ENCODE measurements around the gene MINDY4. TPM values are rescaled to one million over a fixed set of nuclear protein-coding genes. Genes with fewer than 3 reads are reported as not detected.

Gene MINDY4
- total and polyA plus RNA-seq, 2 donors (not counting 1 experiment from before 2014, with no cell fraction given) = 0.12 to 1.1 TPM

DNA sequence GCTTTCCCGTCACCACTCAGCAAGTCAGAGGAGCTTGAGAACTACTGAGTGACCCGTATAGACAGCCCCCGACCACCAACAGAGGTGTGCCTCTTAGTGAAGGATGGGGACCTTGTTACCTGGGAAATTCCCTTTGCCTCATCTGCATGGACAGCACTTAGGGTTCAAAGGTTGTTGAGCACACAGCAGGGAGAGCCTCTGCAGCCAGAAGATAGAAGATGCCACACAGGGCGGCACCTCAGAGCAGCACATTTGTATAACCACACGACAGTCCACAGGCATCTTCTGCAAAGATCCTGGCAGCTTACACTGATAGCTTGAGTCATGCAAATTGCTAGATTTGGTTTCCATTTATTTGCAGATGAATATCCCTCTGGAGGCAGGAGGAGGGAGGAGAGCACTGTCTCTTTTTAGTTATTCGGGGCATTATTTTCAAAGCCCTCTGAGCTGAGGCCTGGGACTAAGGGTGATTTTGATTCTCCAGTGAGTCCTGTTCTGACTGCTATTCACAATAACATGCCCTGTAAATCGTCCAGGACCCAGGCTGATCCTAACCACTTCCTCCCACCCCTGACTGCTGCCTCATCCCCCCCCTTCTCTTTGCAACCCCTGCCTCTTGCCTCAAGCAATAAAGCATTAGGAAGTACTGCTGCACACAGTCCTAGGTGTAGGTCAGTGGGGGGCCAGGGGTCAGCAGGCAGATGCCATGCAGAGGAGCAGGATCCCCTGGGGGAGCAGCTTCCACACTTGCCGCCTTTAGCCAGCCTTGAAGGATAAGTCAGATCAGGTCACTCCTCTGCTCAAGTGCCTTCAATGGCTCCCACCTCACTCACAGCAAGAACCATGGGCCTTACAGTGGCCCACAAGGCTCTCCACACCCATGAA lies 43.9 kb upstream of the MINDY4 start:
- Histone ChIP-seq H3K9ac (ENCODE audit: low read length) (peak overlapping the region; percentile 43), H3K36me3 (replicated peaks in 1 of 2; ENCODE audit: control extremely low read depth in 1 of 2, control insufficient read depth in 1 of 2, extremely low read depth in 1 of 2, insufficient read depth in 2 of 2, low read length in 1 of 2) (no peaks in the 10 kb centered on the region), H3K4me2 (replicated peaks; ENCODE audit: low read depth, low read length, poor library complexity, severe bottlenecking) (peak overlapping the region; percentile 52), H3K4me3 (ENCODE audit: control extremely low read depth in 1 of 5, extremely low read depth in 1 of 5, insufficient read depth in 1 of 5, low read depth in 2 of 5, low read length in 4 of 5) (peak overlapping the region in 1 of 5 experiments; percentile 15), H2AFZ (ENCODE audit: insufficient read depth, low read depth, low read length, poor library complexity, severe bottlenecking) (peak overlapping the region; percentile 78), H3K4me1 (ENCODE audit: control insufficient read depth in 2 of 2, insufficient read depth in 2 of 2, low read length in 2 of 2) (peaks cover 8 to 18% of the 10 kb centered on the region in 2 donors), H3K27ac (ENCODE audit: low read length in 2 of 2) (peak overlapping the region in 1 of 2 donors; percentile 2), H3K79me2 (ENCODE audit: control insufficient read depth, insufficient read depth, low read length) (no peaks in the 10 kb centered on the region), H3K9me3 (ENCODE audit: control extremely low read depth in 1 of 3, control insufficient read depth in 2 of 3, insufficient read depth in 1 of 3, low read length in 2 of 3) (no peaks in the 10 kb centered on the region), H4K20me1 (ENCODE audit: control insufficient read depth, insufficient read depth, low read length, poor library complexity, severe bottlenecking) (no peaks in the 10 kb centered on the region), H3K27me3 (replicated peaks in 1 of 4; ENCODE audit: control extremely low read depth in 1 of 4, control insufficient read depth in 3 of 4, insufficient read depth in 4 of 4, low read length in 3 of 4) (peaks cover 0 to 6% (median 0%) of the 10 kb centered on the region in 4 experiments)
- H3K27ac Mint-ChIP-seq = no peak overlapping the region
- no peaks in the 10 kb centered on the region for H3K9me3 Mint-ChIP-seq (ENCODE audit: insufficient read depth)
- peak; percentile 32 for DNase-seq
- intact Hi-C loops (cut with micrococcal nuclease) = no loop called here
- ATAC-seq (ENCODE audit: low read depth) = peak; percentile 66
- WGBS (ENCODE audit: insufficient coverage) = 58% methylated on average over 6 of the region's 8 CpGs
- H3K4me3 Mint-ChIP-seq = peak overlapping the region; percentile 51
- H3K27me3 Mint-ChIP-seq = peaks cover 8% of the 10 kb centered on the region
- TF ChIP-seq, protein P1, sequence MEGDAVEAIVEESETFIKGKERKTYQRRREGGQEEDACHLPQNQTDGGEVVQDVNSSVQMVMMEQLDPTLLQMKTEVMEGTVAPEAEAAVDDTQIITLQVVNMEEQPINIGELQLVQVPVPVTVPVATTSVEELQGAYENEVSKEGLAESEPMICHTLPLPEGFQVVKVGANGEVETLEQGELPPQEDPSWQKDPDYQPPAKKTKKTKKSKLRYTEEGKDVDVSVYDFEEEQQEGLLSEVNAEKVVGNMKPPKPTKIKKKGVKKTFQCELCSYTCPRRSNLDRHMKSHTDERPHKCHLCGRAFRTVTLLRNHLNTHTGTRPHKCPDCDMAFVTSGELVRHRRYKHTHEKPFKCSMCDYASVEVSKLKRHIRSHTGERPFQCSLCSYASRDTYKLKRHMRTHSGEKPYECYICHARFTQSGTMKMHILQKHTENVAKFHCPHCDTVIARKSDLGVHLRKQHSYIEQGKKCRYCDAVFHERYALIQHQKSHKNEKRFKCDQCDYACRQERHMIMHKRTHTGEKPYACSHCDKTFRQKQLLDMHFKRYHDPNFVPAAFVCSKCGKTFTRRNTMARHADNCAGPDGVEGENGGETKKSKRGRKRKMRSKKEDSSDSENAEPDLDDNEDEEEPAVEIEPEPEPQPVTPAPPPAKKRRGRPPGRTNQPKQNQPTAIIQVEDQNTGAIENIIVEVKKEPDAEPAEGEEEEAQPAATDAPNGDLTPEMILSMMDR (IDR thresholded peaks at IDR 0.05) = no peak
- no peak for TF ChIP-seq EZH2 (IDR thresholded peaks at IDR 0.05; ENCODE audit: borderline replicate concordance, insufficient read depth, low read depth, low read length, poor library complexity, severe bottlenecking)
- ChIA-PET CTCF (interaction anchor here (2.6 kb wide), 1 partner anchor 13 kb away, joined by 12 read pairs; no protein-coding TSS in a partner anchor), POLR2A (no interaction called here)
- H3K4me1 Mint-ChIP-seq = peaks cover 22% of the 10 kb centered on the region

DNA sequence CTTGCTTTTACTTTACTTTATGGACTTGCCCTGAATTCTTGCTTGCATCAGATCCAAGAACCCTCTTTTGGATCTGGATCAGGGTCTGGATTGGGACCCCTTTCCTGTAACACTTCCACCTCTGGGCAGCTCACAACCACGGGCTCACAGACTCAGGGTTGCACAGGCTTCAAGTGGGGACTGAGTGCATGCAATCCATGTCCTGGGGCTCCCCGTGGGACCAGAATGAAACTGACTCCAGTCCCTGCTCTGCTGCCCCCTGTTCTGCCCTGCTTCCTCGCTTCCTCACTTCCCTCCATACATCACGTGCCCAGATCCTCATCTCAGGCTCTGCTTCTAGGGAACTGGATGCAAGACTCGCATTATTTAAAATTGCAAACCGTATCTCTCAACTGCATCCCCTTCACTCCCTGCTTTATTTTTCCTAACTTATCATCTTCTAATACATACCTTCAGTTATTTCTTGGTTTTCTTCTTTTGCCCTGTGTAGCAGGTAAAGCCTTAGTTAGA lies 42.6 kb upstream of the MINDY4 start:
- Mint-ChIP-seq H3K4me1 (peaks cover 22% of the 10 kb centered on the region), H3K27ac (no peak overlapping the region), H3K27me3 (peaks cover 5% of the 10 kb centered on the region)

More for the DNA sequence above, 42.6 kb upstream of the MINDY4 start:
- no peak overlapping the region for H3K4me3 ChIP-seq (ENCODE audit: control extremely low read depth in 1 of 5, extremely low read depth in 1 of 5, insufficient read depth in 1 of 5, low read depth in 2 of 5, low read length in 4 of 5)
- H3K9me3 ChIP-seq (ENCODE audit: control extremely low read depth in 1 of 3, control insufficient read depth in 2 of 3, insufficient read depth in 1 of 3, low read length in 2 of 3) = no peaks in the 10 kb centered on the region
- intact Hi-C loops (cut with micrococcal nuclease) = no loop called here
- TF ChIP-seq, protein P1 (IDR thresholded peaks at IDR 0.05) = no peak
- no peak for TF ChIP-seq EZH2 (IDR thresholded peaks at IDR 0.05; ENCODE audit: borderline replicate concordance, insufficient read depth, low read depth, low read length, poor library complexity, severe bottlenecking)
- DNase-seq (no peak), ATAC-seq (ENCODE audit: low read depth) (no peak)
- H3K9ac ChIP-seq (ENCODE audit: low read length) = no peak overlapping the region
- WGBS (ENCODE audit: insufficient coverage) = 76% methylated on average over 6 of the region's 6 CpGs
- H3K4me1 ChIP-seq (ENCODE audit: control insufficient read depth in 2 of 2, insufficient read depth in 2 of 2, low read length in 2 of 2) = peaks cover 8 to 18% of the 10 kb centered on the region in 2 donors
- no peak overlapping the region for H2AFZ ChIP-seq (ENCODE audit: insufficient read depth, low read depth, low read length, poor library complexity, severe bottlenecking)
- H4K20me1 ChIP-seq (ENCODE audit: control insufficient read depth, insufficient read depth, low read length, poor library complexity, severe bottlenecking) = no peaks in the 10 kb centered on the region
- ChIA-PET POLR2A (no interaction called here), CTCF (interaction anchor here (4.6 kb wide), 1 partner anchor 12 kb away, joined by 22 read pairs; no protein-coding TSS in a partner anchor)
- Mint-ChIP-seq H3K9me3 (ENCODE audit: insufficient read depth) (no peaks in the 10 kb centered on the region), H3K4me3 (no peak overlapping the region)
- H3K36me3 ChIP-seq (replicated peaks in 1 of 2; ENCODE audit: control extremely low read depth in 1 of 2, control insufficient read depth in 1 of 2, extremely low read depth in 1 of 2, insufficient read depth in 2 of 2, low read length in 1 of 2) = no peaks in the 10 kb centered on the region
- no peak overlapping the region for H3K4me2 ChIP-seq (replicated peaks; ENCODE audit: low read depth, low read length, poor library complexity, severe bottlenecking)
- H3K27ac ChIP-seq (ENCODE audit: low read length in 2 of 2) = no peak overlapping the region
- peaks cover 0 to 4% (median 0%) of the 10 kb centered on the region in 4 experiments for H3K27me3 ChIP-seq (replicated peaks in 1 of 4; ENCODE audit: control extremely low read depth in 1 of 4, control insufficient read depth in 3 of 4, insufficient read depth in 4 of 4, low read length in 3 of 4)
- H3K79me2 ChIP-seq (ENCODE audit: control insufficient read depth, insufficient read depth, low read length) = no peaks in the 10 kb centered on the region
